Right cardiac atrium (tissue), 5 donors: ENCODE measurements around the gene KRTAP22-2. TPM values are rescaled to one million over a fixed set of nuclear protein-coding genes. Genes with fewer than 3 reads are reported as not detected.

Experiments used
- ATAC-seq, 2 donors: fragments of 200-7000 bp; cut with Tn5 transposase; one replicate each; pipeline versions ENCODE4 v1.8.0 to v1.9.1; 2020; ENCODE audit warnings: moderate library complexity in 2 of 2, mild to moderate bottlenecking in 1 of 2
- DNase-seq, 3 donors: peaks; one replicate each; pipeline ENCODE4 v3.0.0-alpha.2; 2020
- H3K27ac ChIP-seq: one replicate; pipeline ENCODE4 v1.5.1; 2013; ENCODE audit warnings: mild to moderate bottlenecking, low read length, control low read depth, moderate library complexity
- H3K27me3 ChIP-seq: one replicate; pipeline ENCODE4 v1.6.1; 2013; ENCODE audit not compliant: control insufficient read depth, insufficient read depth
- H3K4me1 ChIP-seq: one replicate; pipeline ENCODE4 v1.6.1; 2013; ENCODE audit warnings: low read length; ENCODE audit not compliant: control insufficient read depth, insufficient read depth
- H3K4me3 ChIP-seq: one replicate; pipeline ENCODE4 v1.5.1; 2013; ENCODE audit warnings: low read length, control low read depth
- H3K9me3 ChIP-seq: one replicate; pipeline ENCODE4 v1.6.1; 2013; ENCODE audit warnings: low read length; ENCODE audit not compliant: control insufficient read depth
- WGBS: extraction: QIAGEN DNeasy Blood & Tissue Kit; methylation state at CpG from one replicate; pipeline ENCODE4 v1.1.7; 2013; 5-methylcytosine and 5-hydroxymethylcytosine counted together
- intact Hi-C, 4 donors: fragments of 100-400 bp; cut with DNase I; formaldehyde crosslinking; loops; one replicate each; pipeline versions ENCODE4 v1.11.0 to v1.14.0; 2022 to 2023
- polyA plus RNA-seq: library from polyadenylated mRNA; stranded (reverse); fragments of 200-250 nt; gene quantifications from one replicate; pipeline ENCODE4 v1.2.3, GENCODE V29; 2013
- total RNA-seq, 4 donors: library from RNA; stranded (reverse); fragmentation: NEBNext Ultra II Directional; extraction: Animal tissue kit (Norgen Biotek cat#: 25700); gene quantifications; one replicate each; pipeline ENCODE4 v1.2.1, GENCODE V29; 2021
- donor health status: healthy with polysubstance abuse.
- donor health status: DM: no; HTN: yes; CAD: no.
- donor health status: DM: no; HTN: no; CAD: no.
- donor health status: DM: no; HTN: yes; CAD: no; lungs with severe emphysema.
- donor health status: DM: yes; HTN: yes; CAD: no.

The KRTAP22-2 gene
- total and polyA plus RNA-seq, 5 donors = not detected

GRCh38 chr21:30613836-30614235 is 23.6 kb upstream of the KRTAP22-2 start, which contains the start of gene KRTAP6-1:
Gene KRTAP6-1 (minus strand): TSS chr21:30613930. CDS start chr21:30613904, 26 bp downstream.
- H3K4me3 ChIP-seq = no peak within 1 kb of the TSS
- DNase-seq (no peak), ATAC-seq (no peak)
- H3K27ac ChIP-seq = no peak within 1 kb of the TSS
- H3K4me1 ChIP-seq = no peaks in the 10 kb centered on the region
- intact Hi-C loops = no loop called here
- H3K9me3 ChIP-seq = no peaks in the 10 kb centered on the region
- 69% methylated on average over 2 of the region's 2 CpGs for WGBS
- H3K27me3 ChIP-seq = no peaks in the 10 kb centered on the region

DNA sequence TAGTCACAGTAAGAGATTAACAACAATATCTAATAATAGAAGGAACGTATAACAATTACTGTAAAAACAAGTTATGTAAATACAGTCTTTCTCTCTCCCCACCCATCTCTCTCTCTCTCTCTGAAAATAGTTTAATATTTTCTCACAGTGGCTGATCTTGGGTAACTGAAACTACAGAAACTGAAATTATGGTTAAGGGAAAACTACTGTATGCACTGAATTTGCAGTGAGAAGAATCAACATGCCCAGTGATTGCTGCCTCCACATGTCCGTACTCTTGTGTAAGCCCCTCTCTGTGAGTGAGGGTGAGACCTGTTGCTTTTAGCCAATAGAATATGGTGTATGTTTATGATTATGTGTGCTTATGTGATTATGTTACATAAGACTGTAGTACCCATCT is 21.9 kb upstream of the KRTAP22-2 start:
- H3K27me3 ChIP-seq = no peaks in the 10 kb centered on the region
- no peaks in the 10 kb centered on the region for H3K4me1 ChIP-seq
- H3K4me3 ChIP-seq = no peak overlapping the region
- ATAC-seq (no peak), DNase-seq (no peak)
- no peaks in the 10 kb centered on the region for H3K9me3 ChIP-seq
- intact Hi-C loops = no loop called here
- WGBS = 76% methylated on average over 2 of the region's 2 CpGs
- no peak overlapping the region for H3K27ac ChIP-seq

- no peak for DNase-seq
- Histone ChIP-seq H3K27me3 (no peaks in the 10 kb centered on the region), H3K4me1 (no peaks in the 10 kb centered on the region), H3K9me3 (no peaks in the 10 kb centered on the region), H3K4me3 (no peak overlapping the region), H3K27ac (no peak overlapping the region)
- intact Hi-C loops = no loop called here
- no peak for ATAC-seq
- 89% methylated on average over 2 of the region's 2 CpGs for WGBS
These were observed 15.8 kb upstream of the KRTAP22-2 start for GRCh38 chr21:30605968-30606367.

DNA sequence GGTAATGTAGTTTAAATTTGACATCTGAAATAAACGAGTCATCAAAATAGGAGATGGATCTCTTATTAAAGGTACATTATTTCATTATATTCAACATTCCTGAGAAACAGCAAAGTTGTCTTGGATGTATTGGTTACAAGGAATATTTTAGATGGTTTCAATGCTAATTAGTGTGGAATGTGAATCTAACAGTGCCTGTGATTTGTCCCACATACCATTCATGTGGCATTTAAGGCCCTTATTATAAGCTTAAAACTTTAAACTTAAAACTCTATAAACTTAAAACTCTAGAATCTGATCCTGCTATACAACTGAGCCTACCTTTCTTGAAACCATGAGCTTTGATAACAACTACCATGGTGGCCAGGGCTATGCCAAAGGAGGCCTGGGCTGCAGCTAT is 10.6 kb upstream of the KRTAP22-2 start, which contains the start of gene KRTAP22-1:
Gene KRTAP22-1, plus strand, starts transcription at position 301 of the 400 bp plus-strand sequence.
- intact Hi-C loops = no loop called here
- WGBS = 39% methylated on average over 1 of the region's 1 CpG
- Histone ChIP-seq H3K27me3 (no peaks in the 10 kb centered on the region), H3K9me3 (no peaks in the 10 kb centered on the region), H3K4me1 (no peaks in the 10 kb centered on the region), H3K4me3 (no peak within 1 kb of the TSS), H3K27ac (no peak within 1 kb of the TSS)
- DNase-seq (no peak), ATAC-seq (no peak)

GRCh38 chr21:30598802-30599201 is 8.6 kb upstream of the KRTAP22-2 start, which contains the start of gene KRTAP6-2:
Gene KRTAP6-2 (minus strand): TSS chr21:30598902. CDS start chr21:30598874, 28 bp downstream.
- Histone ChIP-seq H3K4me3 (no peak within 1 kb of the TSS), H3K27ac (no peak within 1 kb of the TSS), H3K27me3 (no peaks in the 10 kb centered on the region), H3K4me1 (no peaks in the 10 kb centered on the region), H3K9me3 (no peaks in the 10 kb centered on the region)
- no peak for DNase-seq
- no peak for ATAC-seq
- WGBS = 93% methylated on average over 6 of the region's 6 CpGs
- intact Hi-C loops = no loop called here

- ATAC-seq = no peak
- no peak for DNase-seq
- H3K9me3 ChIP-seq = no peaks in the 10 kb centered on the region
- WGBS = 90% methylated on average over 4 of the region's 4 CpGs
- H3K27me3 ChIP-seq = no peaks in the 10 kb centered on the region
- H3K4me3 ChIP-seq = no peak within 1 kb of the TSS
- intact Hi-C loops = no loop called here
- no peak within 1 kb of the TSS for H3K27ac ChIP-seq
- no peaks in the 10 kb centered on the region for H3K4me1 ChIP-seq
These were observed 1.9 kb upstream of the KRTAP22-2 start, which contains the start of gene KRTAP6-3 for GRCh38 chr21:30592140-30592539. Gene KRTAP6-3 (plus strand): TSS chr21:30592440. CDS start chr21:30592446, 6 bp downstream.

DNA sequence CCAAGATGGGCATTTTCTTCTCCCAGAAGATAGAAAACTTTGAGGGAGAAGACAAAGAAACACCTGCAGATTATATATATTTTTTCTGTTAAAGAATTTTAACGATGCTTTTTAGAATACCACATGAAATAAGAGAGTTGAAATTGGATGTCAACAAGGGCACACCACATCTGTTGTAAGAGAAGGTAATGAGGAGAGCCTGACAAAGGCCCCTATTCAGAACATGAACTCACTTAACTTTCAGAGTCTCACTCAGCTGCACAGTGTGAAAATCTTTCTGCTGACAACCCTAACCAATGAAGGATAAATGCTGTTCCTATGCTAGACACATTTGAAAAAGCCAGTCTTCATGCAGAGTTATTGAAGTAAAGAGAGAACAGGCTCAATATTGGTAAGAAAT is 7.3 kb downstream of the KRTAP22-2 start:
- Histone ChIP-seq H3K9me3 (no peaks in the 10 kb centered on the region), H3K4me1 (no peaks in the 10 kb centered on the region), H3K27ac (no peak overlapping the region), H3K27me3 (no peaks in the 10 kb centered on the region), H3K4me3 (no peak overlapping the region)
- intact Hi-C loops = no loop called here
- ATAC-seq (no peak), DNase-seq (no peak)
- WGBS = 55% methylated on average over 1 of the region's 1 CpG

DNA sequence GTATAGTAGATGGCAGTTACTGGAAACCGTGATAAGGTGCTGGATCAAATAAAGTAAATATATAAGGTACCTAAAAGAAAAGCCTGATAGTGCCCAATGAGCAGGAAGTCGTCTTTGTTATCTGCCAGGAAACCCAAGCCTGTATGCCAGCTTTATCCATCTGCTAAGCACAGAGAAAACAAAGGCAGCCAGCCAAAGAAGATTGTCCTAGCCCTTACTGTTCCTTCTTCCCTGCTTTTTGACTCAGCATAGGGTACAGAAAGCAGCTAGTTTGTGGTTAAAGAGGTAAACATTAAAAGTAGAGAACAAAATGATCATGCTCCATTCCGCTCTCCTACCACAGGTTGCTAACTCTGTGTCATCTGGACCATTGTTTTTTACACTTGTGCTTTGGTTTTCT is 10.1 kb downstream of the KRTAP22-2 start:
- H3K27me3 ChIP-seq = no peaks in the 10 kb centered on the region
- 53% methylated on average over 3 of the region's 3 CpGs for WGBS
- DNase-seq = no peak
- no peak overlapping the region for H3K27ac ChIP-seq
- intact Hi-C loops = no loop called here
- no peak for ATAC-seq
- no peak overlapping the region for H3K4me3 ChIP-seq
- no peaks in the 10 kb centered on the region for H3K4me1 ChIP-seq
- H3K9me3 ChIP-seq = no peaks in the 10 kb centered on the region

DNA sequence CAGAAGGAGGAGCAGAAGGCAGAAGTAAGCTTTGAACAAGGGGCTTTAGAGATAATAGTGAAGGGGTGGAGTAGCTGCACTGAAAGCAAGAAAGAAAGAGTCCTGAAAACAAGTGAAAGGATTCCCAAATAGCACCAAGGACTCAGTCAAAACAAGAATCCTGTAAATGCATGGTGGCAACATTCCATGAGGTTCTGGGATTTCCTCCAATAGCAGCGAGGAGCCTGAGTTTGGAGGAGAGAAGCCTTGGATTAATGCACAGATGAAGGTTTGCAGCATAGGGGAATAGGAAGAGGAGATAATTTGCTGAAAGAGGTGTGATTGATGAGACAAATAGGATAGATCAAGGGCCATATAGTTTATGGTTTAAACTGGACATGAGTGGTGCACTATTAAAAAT is 10.9 kb downstream of the KRTAP22-2 start:
- H3K27me3 ChIP-seq = no peaks in the 10 kb centered on the region
- intact Hi-C loops = no loop called here
- no peak for DNase-seq
- no peak for ATAC-seq
- H3K9me3 ChIP-seq = no peaks in the 10 kb centered on the region
- no peak overlapping the region for H3K4me3 ChIP-seq
- H3K4me1 ChIP-seq = no peaks in the 10 kb centered on the region
- H3K27ac ChIP-seq = no peak overlapping the region
- WGBS = 24% methylated on average over 1 of the region's 1 CpG

GRCh38 chr21:30577766-30578165 is 12.4 kb downstream of the KRTAP22-2 start:
- Histone ChIP-seq H3K4me1 (no peaks in the 10 kb centered on the region), H3K27ac (no peak overlapping the region), H3K27me3 (no peaks in the 10 kb centered on the region), H3K4me3 (no peak overlapping the region), H3K9me3 (no peaks in the 10 kb centered on the region)
- no peak for ATAC-seq
- DNase-seq = no peak
- intact Hi-C loops = no loop called here

DNA sequence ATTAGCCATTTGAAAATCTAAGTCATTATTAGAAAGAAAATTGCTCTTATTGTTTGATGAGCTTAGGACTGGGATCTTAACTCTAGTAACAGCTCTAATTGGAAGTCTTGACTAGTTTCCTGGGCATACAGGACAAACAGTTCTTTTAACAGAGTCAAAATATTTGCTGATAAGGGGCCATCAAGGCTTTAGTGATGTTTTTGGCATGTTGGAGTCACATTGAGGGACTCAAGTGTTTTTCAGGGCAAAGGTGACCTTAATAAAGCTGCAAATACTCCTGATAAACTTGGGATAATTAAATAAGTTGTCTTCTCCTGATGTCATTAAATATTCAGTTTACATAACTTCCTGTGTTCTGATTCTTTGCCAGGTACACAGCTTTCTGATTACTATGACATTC is 22.6 kb downstream of the KRTAP22-2 start:
- no peak overlapping the region for H3K4me3 ChIP-seq
- H3K27ac ChIP-seq = no peak overlapping the region
- no peaks in the 10 kb centered on the region for H3K9me3 ChIP-seq
- no peak for DNase-seq
- no peaks in the 10 kb centered on the region for H3K27me3 ChIP-seq
- H3K4me1 ChIP-seq = no peaks in the 10 kb centered on the region
- intact Hi-C loops = no loop called here
- ATAC-seq = peak; percentile 41 to 59

- H3K27me3 ChIP-seq = no peaks in the 10 kb centered on the region
- no peaks in the 10 kb centered on the region for H3K4me1 ChIP-seq
- H3K4me3 ChIP-seq = no peak overlapping the region
- 82% methylated on average over 2 of the region's 2 CpGs for WGBS
- no peaks in the 10 kb centered on the region for H3K9me3 ChIP-seq
- ATAC-seq (no peak), DNase-seq (no peak)
- H3K27ac ChIP-seq = no peak overlapping the region
- intact Hi-C loops = no loop called here
These were observed 26.6 kb downstream of the KRTAP22-2 start for GRCh38 chr21:30563630-30564029.
